Stimulated activated memory B cell treated with anti-CD40 and anti-IgM and Interleukin-4, amounts not matched to agents 10 μg/mL and 1 μg/mL and 100 μg/mL, for 72 hours (primary cell): ENCODE results near the gene PLSCR1.
"Not testable (repeated sequence)": the region's sequence is repeated elsewhere in the genome, so short reads cannot be mapped to it uniquely, and the experiment has no call there.

Experiments
- ATAC-seq: fragments of 150-1000 bp; cut with Tn5 transposase; 2 replicates; pipeline ENCODE4 v1.10.0; 2021
- H3K27ac Mint-ChIP-seq: one replicate; pipeline ENCODE4 v1.8.0; 2022; ENCODE audit warnings: mild to moderate bottlenecking, mixed read lengths
- H3K27me3 Mint-ChIP-seq: one replicate; pipeline ENCODE4 v1.8.0; 2022; ENCODE audit warnings: mixed read lengths
- H3K36me3 Mint-ChIP-seq: one replicate; pipeline ENCODE4 v1.8.0; 2022; ENCODE audit warnings: mixed read lengths
- H3K4me1 Mint-ChIP-seq: one replicate; pipeline ENCODE4 v1.8.0; 2022; ENCODE audit warnings: mixed read lengths
- H3K4me3 Mint-ChIP-seq: one replicate; pipeline ENCODE4 v1.8.0; 2022; ENCODE audit warnings: mild to moderate bottlenecking, moderate library complexity, mixed read lengths
- H3K9me3 Mint-ChIP-seq: one replicate; pipeline ENCODE4 v1.8.0; 2022; ENCODE audit warnings: mixed read lengths

PLSCR1 gene

DNA sequence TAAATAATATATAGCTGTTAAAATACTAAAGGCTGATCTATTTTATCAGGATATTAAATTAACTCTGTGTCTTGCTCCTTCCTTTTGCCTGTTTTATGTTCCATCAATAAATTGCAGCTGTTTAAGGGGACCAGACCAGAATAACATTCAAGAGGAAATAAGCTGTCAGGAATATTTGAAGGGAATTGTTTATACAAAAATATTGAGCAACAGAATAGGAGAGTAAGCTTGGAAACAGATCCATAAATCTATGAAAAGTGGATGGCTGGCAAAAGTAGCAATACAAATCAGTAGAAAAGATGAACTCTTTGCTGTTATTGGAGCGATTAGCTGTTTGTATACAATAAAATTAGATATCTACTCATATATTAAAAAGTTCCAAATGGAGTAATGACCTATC is 38.9 kb downstream of the PLSCR1 start:
- Mint-ChIP-seq H3K9me3 (no peaks in the 10 kb centered on the region), H3K36me3 (no peaks in the 10 kb centered on the region), H3K27ac (no peak overlapping the region), H3K4me3 (no peak overlapping the region), H3K27me3 (no peaks in the 10 kb centered on the region), H3K4me1 (peaks cover 20% of the 10 kb centered on the region)
- ATAC-seq: no peak

DNA sequence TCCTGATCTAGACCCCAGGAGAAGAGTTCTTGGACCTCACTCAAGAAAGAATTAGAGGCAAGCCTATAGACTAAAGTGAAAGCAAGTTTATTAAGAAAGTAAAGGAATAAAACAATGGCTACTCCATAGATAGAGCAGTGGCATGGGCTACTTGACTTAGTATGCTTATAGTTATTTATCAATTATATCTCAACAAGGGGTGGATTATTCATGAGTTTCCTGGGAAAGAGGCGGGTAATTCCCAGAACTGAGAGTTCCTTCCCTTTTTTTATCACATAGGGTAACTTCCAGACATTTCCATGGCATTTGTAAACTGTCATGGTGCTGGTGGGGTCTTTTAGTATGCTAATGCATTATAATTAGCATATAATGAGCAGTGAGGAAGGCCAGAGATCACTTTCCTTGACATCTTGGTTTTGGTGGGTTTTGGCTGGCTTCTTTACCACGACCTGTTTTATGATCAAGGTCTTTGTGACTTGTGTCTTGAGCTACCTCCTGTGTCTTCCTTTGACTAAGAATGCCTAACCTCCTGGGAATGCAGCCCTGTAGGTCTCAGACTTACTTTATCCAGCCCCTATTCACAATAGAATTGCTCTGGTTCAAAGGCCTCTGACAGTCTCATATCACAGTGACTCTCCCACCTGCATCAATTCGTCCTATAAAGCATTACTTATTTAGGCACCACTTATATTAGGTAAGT is 39.8 kb downstream of the PLSCR1 start:
- peaks cover 20% of the 10 kb centered on the region for H3K4me1 Mint-ChIP-seq
- H3K36me3 Mint-ChIP-seq: no peaks in the 10 kb centered on the region
- ATAC-seq: no peak
- no peaks in the 10 kb centered on the region for H3K9me3 Mint-ChIP-seq
- H3K4me3 Mint-ChIP-seq: no peak overlapping the region
- peak overlapping the region; percentile 79 for H3K27ac Mint-ChIP-seq
- H3K27me3 Mint-ChIP-seq: no peaks in the 10 kb centered on the region

DNA sequence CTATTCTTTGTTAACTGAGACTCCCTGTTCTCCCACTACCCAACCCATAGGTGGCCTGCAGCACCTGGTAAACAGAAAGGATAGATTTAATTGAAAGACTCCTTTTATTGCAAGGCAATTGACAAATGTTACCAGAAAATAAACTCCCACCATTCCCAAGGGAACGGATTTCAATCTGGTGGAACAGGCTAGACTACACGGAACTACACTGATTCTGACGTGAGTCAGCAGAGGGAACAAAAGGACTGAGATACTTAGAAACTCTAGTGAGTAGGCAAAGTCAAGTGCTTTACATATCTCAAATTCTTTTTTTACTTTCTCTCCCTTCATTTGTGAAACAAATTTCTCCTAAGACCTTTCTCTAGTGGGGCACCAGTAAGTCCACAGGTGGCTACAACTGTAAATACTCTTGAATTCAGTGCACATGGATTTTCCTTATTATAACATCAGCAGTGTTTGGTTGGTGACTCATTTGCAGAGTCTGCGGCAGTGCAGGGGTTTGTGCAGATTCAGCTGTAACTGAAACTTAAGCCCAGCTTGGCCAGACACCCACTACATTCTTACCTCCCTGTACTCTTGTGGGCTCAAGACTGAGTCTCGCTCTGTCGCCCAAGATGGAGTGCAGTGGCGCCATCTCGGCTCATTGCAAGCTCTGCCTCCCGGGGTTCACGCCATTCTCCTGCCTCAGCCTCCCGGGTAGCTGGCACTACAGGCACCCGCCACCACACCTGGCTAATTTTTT is 40.8 kb downstream of the PLSCR1 start:
- Mint-ChIP-seq H3K36me3 (no peaks in the 10 kb centered on the region), H3K4me1 (peaks cover 20% of the 10 kb centered on the region), H3K4me3 (peak overlapping the region; percentile 35), H3K9me3 (no peaks in the 10 kb centered on the region), H3K27ac (peak overlapping the region; percentile 79), H3K27me3 (no peaks in the 10 kb centered on the region)
- peak; percentile 98 for ATAC-seq

DNA sequence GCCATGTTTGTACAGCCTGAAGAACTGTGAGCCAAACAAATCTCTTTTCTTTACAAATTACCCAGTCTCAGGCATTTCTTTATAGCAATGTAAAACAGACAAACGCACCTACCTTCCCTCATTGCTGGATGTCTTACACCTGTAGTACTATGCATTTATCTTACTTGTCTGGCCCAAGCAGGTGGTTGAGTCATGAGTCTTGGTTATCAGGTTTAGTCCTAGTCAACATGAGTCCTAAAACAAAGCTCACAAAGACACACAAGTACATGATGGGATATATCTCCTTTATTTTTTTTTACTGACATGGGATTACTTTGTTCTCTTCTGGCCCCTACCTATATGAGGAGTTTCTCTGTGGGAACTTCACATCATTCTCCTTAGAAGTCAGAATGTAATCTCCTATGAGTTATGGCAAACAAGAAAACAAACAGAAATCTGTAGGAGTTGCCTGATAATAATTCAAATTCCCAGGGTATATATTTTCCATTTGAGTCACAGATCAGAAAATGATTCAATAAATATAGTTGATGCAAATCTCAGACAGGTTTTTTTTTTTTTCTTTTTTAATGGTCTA is 41.4 kb downstream of the PLSCR1 start:
- H3K36me3 Mint-ChIP-seq: no peaks in the 10 kb centered on the region
- H3K27me3 Mint-ChIP-seq: no peaks in the 10 kb centered on the region
- H3K4me3 Mint-ChIP-seq: no peak overlapping the region
- H3K27ac Mint-ChIP-seq: peak overlapping the region; percentile 79
- ATAC-seq: no peak
- no peaks in the 10 kb centered on the region for H3K9me3 Mint-ChIP-seq
- peaks cover 20% of the 10 kb centered on the region for H3K4me1 Mint-ChIP-seq

DNA sequence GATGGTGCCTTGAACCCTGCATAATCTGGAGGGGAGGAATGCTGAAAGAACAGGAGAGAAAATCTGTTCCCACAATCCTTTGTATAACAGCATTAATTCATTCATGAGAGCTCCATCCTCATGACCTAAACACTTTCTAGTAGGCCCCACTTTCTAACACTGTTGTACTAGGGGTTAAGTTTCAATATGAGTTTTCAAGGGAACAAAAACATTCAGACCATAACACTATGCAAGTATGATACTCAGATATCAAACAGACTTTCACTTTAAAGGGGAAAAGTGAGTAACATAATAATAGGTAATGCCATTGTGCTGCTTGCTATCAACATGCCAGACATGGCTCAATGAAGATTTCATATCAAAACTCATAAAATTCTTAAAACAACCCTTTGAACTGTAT is 42.7 kb downstream of the PLSCR1 start:
- H3K27ac Mint-ChIP-seq: no peak overlapping the region
- peak; percentile 56 for ATAC-seq
- H3K9me3 Mint-ChIP-seq: no peaks in the 10 kb centered on the region
- H3K4me1 Mint-ChIP-seq: peaks cover 20% of the 10 kb centered on the region
- H3K36me3 Mint-ChIP-seq: no peaks in the 10 kb centered on the region
- no peak overlapping the region for H3K4me3 Mint-ChIP-seq
- H3K27me3 Mint-ChIP-seq: peaks cover 8% of the 10 kb centered on the region

DNA sequence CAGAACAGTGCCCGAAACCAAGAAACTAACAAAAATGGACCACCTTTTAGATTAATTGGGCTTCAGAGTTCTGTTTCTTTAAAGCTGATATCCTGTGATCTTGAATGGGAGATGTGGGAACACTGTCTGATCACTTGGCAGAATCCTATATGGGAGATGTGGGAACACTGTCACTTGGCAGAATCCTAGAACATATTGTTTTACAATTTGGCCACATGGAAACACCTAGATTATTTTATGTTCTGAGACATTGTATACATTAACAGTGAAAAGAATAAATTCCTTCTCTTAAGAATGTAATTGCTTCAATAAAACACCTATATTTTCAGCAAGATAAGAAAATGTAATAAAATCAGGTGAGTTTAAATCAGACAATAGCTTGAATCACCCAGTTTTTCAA is 44.7 kb downstream of the PLSCR1 start:
- no peak overlapping the region for H3K4me3 Mint-ChIP-seq
- ATAC-seq: no peak
- H3K27me3 Mint-ChIP-seq: peaks cover 13% of the 10 kb centered on the region

DNA sequence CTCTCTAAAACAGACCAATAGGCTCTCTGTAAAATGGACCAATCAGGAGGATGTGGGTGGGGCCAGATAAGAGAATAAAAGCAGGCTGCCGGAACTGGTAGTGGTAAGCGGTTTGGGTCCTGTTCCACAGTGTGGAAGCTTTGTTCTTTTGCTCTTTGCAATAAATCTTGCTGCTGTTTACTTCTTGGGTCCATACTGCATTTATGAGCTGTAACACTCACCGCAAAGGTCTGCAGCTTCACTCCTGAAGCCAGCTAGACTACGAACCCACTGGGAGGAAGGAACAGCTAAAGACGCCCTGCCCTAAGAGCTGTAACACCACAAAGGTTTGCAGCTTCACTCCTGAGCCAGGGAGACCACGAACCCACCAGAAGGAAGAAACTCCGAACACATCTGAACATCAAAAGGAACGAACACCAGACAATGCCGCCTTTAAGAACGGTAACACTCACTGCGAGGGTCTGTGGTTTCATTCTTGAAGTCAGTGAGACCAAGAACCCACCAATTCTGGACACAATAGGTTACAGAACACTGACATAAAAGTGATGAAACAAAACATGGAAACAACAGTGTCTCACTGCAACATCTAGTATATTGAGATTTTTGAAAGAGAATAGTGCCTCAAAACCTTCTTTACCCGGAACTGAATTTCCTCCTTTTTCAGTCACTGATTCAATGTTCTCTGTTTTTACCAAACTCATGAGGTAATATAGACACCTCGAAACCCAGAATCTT is 46.2 kb downstream of the PLSCR1 start:
- Mint-ChIP-seq H3K27ac (no peak overlapping the region), H3K9me3 (no peaks in the 10 kb centered on the region), H3K27me3 (peaks cover 25% of the 10 kb centered on the region), H3K4me1 (peaks cover 4% of the 10 kb centered on the region), H3K36me3 (no peaks in the 10 kb centered on the region), H3K4me3 (no peak overlapping the region)
- ATAC-seq: no peak

More for the DNA sequence above, 44.7 kb downstream of the PLSCR1 start:
- Mint-ChIP-seq H3K4me1 (peaks cover 19% of the 10 kb centered on the region), H3K9me3 (no peaks in the 10 kb centered on the region), H3K36me3 (no peaks in the 10 kb centered on the region), H3K27ac (no peak overlapping the region)

DNA sequence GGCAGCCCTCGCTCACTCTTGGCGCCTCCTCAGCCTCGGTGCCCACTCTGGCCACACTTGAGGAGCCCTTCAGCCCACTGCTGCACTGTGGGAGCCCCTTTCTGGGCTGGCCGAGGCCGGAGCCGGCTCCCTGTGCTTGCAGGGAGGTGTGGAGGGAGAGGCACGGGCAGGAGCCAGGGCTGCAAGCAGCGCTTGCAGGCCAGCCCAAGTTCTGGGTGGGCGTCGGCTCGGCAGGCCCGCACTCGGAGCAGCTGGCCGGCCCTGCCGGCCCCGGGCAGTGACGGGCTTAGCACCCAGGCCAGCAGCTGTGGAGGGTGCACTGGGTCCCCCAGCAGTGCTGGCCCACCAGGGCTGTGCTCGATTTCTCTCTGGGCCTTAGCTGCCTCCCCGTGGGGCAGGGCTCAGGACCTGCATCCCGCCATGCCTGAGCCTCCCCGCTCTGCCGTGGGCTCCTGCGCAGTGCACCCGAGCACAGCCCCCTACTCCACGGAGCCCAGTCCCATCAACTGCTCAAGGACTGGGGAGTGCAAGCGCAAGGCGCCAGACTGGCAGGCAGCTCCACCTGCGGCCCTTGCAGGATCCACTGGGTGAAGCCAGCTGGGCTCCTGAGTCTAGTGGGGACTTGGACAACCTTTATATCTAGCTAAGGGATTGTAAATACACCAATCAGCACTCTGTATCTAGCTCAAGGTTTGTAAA is 47.1 kb downstream of the PLSCR1 start:
- not testable (repeated sequence) for ATAC-seq, H3K4me1 Mint-ChIP-seq, H3K36me3 Mint-ChIP-seq, H3K27ac Mint-ChIP-seq, H3K9me3 Mint-ChIP-seq, H3K4me3 Mint-ChIP-seq
- peaks cover 34% of the 10 kb centered on the region for H3K27me3 Mint-ChIP-seq

DNA sequence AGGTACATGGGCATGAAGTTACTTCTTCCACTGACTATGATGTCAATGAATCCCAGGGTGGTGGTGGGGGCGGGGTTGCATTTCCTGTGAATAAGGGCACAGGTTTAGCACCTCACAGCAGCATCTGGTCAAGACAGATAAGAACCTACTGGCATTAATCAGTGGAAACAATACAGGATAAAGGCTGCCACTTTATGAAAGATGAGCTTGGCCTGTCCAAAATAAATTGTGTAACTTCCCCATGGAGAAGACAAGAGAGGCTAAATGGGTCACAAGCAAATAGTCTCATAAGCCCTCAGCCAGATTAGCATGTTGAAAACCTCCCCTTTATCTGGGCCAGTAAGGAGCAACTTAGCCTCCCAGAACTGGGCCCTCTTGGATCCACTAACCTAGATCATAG is 47.7 kb downstream of the PLSCR1 start:
- no peak overlapping the region for H3K27ac Mint-ChIP-seq
- no peak overlapping the region for H3K4me3 Mint-ChIP-seq
- no peak for ATAC-seq

DNA sequence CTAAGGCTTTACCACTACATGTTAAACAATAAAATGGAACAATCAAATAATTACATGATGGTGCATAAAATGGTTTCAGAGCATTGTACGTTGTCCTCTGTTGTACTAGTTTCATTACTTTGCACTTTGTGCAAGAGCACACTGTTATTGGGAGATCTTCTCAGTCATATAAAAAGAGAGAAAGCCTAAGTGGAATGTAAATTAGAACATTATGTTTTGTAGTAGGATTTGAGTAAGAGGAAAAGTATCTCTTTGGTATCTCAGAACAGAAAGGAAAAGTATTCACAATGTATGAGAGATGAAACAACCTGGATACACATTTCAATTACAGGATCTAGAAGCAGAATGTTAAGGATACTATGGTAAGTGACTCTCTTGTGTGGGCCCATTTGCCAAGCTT is 48.2 kb downstream of the PLSCR1 start:
- peaks cover 6% of the 10 kb centered on the region for H3K9me3 Mint-ChIP-seq
- H3K4me1 Mint-ChIP-seq: no peaks in the 10 kb centered on the region
- H3K27ac Mint-ChIP-seq: no peak overlapping the region
- H3K36me3 Mint-ChIP-seq: peaks cover 5% of the 10 kb centered on the region
- H3K27me3 Mint-ChIP-seq: peaks cover 39% of the 10 kb centered on the region
- no peak overlapping the region for H3K4me3 Mint-ChIP-seq
- no peak for ATAC-seq

More for the DNA sequence above, 47.7 kb downstream of the PLSCR1 start:
- Mint-ChIP-seq H3K4me1 (no peaks in the 10 kb centered on the region), H3K36me3 (peaks cover 5% of the 10 kb centered on the region), H3K9me3 (peaks cover 6% of the 10 kb centered on the region), H3K27me3 (peaks cover 39% of the 10 kb centered on the region)

DNA sequence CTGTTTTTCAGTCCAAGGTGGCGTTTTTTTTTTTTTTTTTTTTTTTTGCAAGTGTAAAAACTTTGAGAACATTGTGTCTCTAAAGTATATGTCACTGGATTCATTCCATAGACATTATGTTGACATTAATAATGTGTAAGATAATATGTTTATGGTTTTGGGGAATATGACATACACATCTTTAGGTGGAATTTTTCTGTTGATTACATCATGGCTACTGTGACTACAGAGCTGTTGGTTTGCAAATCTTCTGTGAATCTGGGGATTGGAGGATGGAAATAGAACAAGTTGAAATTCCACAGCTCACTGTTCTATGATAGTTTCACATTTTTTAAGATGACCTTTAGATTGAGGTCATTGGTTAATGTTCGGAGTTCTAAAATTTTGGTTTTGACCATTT is 50.6 kb downstream of the PLSCR1 start:
- Mint-ChIP-seq H3K27me3 (peaks cover 39% of the 10 kb centered on the region), H3K36me3 (peaks cover 5% of the 10 kb centered on the region), H3K4me3 (no peak overlapping the region), H3K27ac (no peak overlapping the region), H3K4me1 (no peaks in the 10 kb centered on the region), H3K9me3 (peaks cover 11% of the 10 kb centered on the region)
- no peak for ATAC-seq

DNA sequence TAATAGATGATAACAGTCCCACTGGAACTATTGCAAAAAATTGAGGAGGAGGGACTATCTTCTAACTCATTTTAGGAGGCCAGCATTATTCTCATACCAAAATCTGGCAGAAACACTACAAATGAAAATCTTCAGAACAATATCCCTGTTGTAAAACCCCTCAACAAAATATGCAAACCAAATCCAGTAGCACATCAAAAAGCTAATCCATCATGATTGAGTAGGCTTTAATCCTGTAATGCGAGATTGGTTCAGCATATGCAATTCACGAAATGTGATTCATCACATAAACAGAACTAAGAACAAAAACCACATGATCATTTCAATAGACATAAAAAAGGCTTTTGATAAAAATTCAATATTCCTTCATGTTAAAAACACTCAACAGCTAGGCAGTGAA is 51.2 kb downstream of the PLSCR1 start:
- Mint-ChIP-seq H3K36me3 (peaks cover 5% of the 10 kb centered on the region), H3K9me3 (peaks cover 12% of the 10 kb centered on the region), H3K4me3 (no peak overlapping the region), H3K27ac (no peak overlapping the region), H3K4me1 (no peaks in the 10 kb centered on the region), H3K27me3 (peaks cover 39% of the 10 kb centered on the region)
- no peak for ATAC-seq

DNA sequence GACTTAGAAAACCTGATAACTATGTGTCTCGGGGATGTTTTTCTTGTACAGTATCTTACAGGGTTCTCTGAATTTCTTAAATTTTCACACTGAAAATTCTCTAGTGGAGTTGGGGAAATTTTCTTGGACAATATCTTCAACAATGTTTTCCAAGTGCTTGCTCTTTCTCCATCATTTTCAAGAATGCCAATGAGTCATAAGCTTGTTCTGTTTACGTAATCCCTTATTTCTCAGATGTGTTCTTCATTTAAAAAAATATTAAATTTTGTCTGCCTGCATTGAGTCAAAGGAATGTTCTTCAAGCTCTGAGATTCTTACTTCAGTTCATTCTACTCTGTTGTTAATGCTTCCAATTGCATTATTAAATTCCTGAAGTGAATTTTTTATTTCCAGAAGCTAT is 53.1 kb downstream of the PLSCR1 start:
- Mint-ChIP-seq H3K36me3 (peaks cover 5% of the 10 kb centered on the region), H3K27me3 (peaks cover 33% of the 10 kb centered on the region), H3K4me3 (no peak overlapping the region), H3K4me1 (no peaks in the 10 kb centered on the region), H3K9me3 (peaks cover 15% of the 10 kb centered on the region), H3K27ac (no peak overlapping the region)
- no peak for ATAC-seq

DNA sequence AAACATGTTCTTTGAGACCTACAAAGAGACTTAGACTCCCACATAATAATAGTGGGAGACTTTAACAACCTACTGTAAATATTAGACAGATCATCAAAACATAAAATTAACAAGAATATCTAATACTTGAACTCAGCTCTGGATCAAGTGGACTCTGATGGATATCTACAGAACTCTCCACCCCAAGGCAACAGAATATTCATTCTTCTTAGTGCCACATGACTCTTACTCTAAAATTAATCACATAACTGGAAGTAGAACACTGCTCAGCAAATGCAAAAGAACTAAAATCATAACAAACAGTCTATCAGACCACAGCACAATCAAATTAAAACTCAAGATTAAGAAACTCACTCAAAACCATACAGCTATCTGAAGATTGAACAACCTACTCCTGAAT is 59.1 kb downstream of the PLSCR1 start:
- no peak for ATAC-seq
- H3K4me3 Mint-ChIP-seq: no peak overlapping the region
- no peaks in the 10 kb centered on the region for H3K4me1 Mint-ChIP-seq
- peaks cover 18% of the 10 kb centered on the region for H3K9me3 Mint-ChIP-seq
- H3K36me3 Mint-ChIP-seq: peaks cover 8% of the 10 kb centered on the region
- peaks cover 25% of the 10 kb centered on the region for H3K27me3 Mint-ChIP-seq
- no peak overlapping the region for H3K27ac Mint-ChIP-seq
